ENCODE results near the gene ISG20.

Gene ISG20

GRCh38 chr15:88686166-88686565 lies 47.4 kb downstream of the ISG20 start:
- Histone ChIP-seq H3K36me3 (ENCODE audit: control insufficient read depth in 2 of 2, insufficient read depth in 1 of 2, low read length in 2 of 2) (no peaks in the 10 kb centered on the region), H3K4me1 (ENCODE audit: control insufficient read depth, insufficient read depth, low read length) (no peaks in the 10 kb centered on the region), H3K27ac (ENCODE audit: extremely low read depth, low read depth, low read length) (no peak overlapping the region), H3K9me3 (ENCODE audit: control insufficient read depth, insufficient read depth, low read depth, low read length) (no peaks in the 10 kb centered on the region), H3K4me3 (ENCODE audit: low read depth, low read length) (no peak overlapping the region)
- ChIA-PET CTCF (no interaction called here), POLR2A (no interaction called here)
- TF ChIP-seq BCL6B (tag by site-specific recombination; IDR thresholded peaks at IDR 0.05) (no peak), EGR2 (tag by site-specific recombination; IDR thresholded peaks at IDR 0.05; ENCODE audit: low read depth) (no peak), ZNF37A (tag by site-specific recombination; IDR thresholded peaks at IDR 0.05) (no peak), ZNF626 (tag by site-specific recombination; IDR thresholded peaks at IDR 0.05) (no peak), ZNF311 (tag by site-specific recombination; IDR thresholded peaks at IDR 0.05; ENCODE audit: borderline replicate concordance) (no peak), ZBTB6 (tag by site-specific recombination; IDR thresholded peaks at IDR 0.05) (no peak), ZFP41 (tag by site-specific recombination; IDR thresholded peaks at IDR 0.05; ENCODE audit: borderline replicate concordance) (no peak), ZNF747 (tag by site-specific recombination; IDR thresholded peaks at IDR 0.05) (no peak), KLF17 (tag by site-specific recombination; IDR thresholded peaks at IDR 0.05) (no peak)
- TF ChIP-seq, protein P1, sequence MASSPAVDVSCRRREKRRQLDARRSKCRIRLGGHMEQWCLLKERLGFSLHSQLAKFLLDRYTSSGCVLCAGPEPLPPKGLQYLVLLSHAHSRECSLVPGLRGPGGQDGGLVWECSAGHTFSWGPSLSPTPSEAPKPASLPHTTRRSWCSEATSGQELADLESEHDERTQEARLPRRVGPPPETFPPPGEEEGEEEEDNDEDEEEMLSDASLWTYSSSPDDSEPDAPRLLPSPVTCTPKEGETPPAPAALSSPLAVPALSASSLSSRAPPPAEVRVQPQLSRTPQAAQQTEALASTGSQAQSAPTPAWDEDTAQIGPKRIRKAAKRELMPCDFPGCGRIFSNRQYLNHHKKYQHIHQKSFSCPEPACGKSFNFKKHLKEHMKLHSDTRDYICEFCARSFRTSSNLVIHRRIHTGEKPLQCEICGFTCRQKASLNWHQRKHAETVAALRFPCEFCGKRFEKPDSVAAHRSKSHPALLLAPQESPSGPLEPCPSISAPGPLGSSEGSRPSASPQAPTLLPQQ (tag by site-specific recombination; IDR thresholded peaks at IDR 0.05): no peak
- TF ChIP-seq, protein P2, sequence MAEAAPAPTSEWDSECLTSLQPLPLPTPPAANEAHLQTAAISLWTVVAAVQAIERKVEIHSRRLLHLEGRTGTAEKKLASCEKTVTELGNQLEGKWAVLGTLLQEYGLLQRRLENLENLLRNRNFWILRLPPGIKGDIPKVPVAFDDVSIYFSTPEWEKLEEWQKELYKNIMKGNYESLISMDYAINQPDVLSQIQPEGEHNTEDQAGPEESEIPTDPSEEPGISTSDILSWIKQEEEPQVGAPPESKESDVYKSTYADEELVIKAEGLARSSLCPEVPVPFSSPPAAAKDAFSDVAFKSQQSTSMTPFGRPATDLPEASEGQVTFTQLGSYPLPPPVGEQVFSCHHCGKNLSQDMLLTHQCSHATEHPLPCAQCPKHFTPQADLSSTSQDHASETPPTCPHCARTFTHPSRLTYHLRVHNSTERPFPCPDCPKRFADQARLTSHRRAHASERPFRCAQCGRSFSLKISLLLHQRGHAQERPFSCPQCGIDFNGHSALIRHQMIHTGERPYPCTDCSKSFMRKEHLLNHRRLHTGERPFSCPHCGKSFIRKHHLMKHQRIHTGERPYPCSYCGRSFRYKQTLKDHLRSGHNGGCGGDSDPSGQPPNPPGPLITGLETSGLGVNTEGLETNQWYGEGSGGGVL (tag by site-specific recombination; IDR thresholded peaks at IDR 0.05): no peak
- TF ChIP-seq, protein P3, sequence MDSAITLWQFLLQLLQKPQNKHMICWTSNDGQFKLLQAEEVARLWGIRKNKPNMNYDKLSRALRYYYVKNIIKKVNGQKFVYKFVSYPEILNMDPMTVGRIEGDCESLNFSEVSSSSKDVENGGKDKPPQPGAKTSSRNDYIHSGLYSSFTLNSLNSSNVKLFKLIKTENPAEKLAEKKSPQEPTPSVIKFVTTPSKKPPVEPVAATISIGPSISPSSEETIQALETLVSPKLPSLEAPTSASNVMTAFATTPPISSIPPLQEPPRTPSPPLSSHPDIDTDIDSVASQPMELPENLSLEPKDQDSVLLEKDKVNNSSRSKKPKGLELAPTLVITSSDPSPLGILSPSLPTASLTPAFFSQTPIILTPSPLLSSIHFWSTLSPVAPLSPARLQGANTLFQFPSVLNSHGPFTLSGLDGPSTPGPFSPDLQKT (IDR thresholded peaks at IDR 0.05; ENCODE audit: borderline replicate concordance, low read depth, low read length): no peak

- ChIA-PET CTCF (interaction anchor here (0.6 to 1.1 kb wide), 4 partner anchors 13 to 540 kb away, joined by 3 to 4 read pairs (median 4); no protein-coding TSS in a partner anchor), POLR2A (no interaction called here)
- H3K27ac ChIP-seq (ENCODE audit: extremely low read depth, low read depth, low read length): no peak overlapping the region
- H3K4me1 ChIP-seq (ENCODE audit: control insufficient read depth, insufficient read depth, low read length): no peaks in the 10 kb centered on the region
- no peak overlapping the region for H3K4me3 ChIP-seq (ENCODE audit: low read depth, low read length)
- no peak for TF ChIP-seq CTCF (tag by site-specific recombination; IDR thresholded peaks at IDR 0.05)
- TF ChIP-seq SCRT2 (tag by site-specific recombination; IDR thresholded peaks at IDR 0.05): peak; percentile 34; the same call in 1 of the 2 replicates
- TF ChIP-seq TRIM28 (IDR thresholded peaks at IDR 0.05; ENCODE audit: borderline replicate concordance, low read length): peak; percentile 93; the same call in 1 of the 2 replicates
- peak; percentile 68 for TF ChIP-seq SETDB1 (IDR thresholded peaks at IDR 0.05; ENCODE audit: insufficient read length, low read length)
- no peaks in the 10 kb centered on the region for H3K36me3 ChIP-seq (ENCODE audit: control insufficient read depth in 2 of 2, insufficient read depth in 1 of 2, low read length in 2 of 2)
- no peaks in the 10 kb centered on the region for H3K9me3 ChIP-seq (ENCODE audit: control insufficient read depth, insufficient read depth, low read depth, low read length)
These were observed 49.6 kb downstream of the ISG20 start for GRCh38 chr15:88688394-88688933.
